ENCODE measurements around the gene SIDT1.

DNA sequence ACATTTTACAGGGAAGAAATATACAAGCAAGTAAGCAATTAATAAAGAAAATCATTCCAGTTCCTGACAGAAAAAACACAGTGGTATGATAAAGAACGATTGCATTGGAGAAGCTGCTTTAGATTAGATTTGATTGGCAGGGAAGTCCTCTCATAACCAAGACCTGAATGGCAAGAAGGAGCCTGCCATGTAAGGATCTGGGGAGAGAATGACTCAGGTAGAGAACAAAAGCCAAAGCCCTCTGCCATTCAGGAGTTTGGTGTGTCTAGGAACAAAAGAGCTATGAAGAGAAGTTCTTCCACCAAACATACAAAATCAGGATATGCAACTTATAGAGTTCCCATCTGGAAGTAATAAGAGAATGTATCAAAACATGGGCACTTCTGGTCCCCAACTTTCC is 57.6 kb downstream of the SIDT1 start:
- no peak for TF ChIP-seq NR2F2 (IDR thresholded peaks at IDR 0.05)
- TF ChIP-seq, protein P1, sequence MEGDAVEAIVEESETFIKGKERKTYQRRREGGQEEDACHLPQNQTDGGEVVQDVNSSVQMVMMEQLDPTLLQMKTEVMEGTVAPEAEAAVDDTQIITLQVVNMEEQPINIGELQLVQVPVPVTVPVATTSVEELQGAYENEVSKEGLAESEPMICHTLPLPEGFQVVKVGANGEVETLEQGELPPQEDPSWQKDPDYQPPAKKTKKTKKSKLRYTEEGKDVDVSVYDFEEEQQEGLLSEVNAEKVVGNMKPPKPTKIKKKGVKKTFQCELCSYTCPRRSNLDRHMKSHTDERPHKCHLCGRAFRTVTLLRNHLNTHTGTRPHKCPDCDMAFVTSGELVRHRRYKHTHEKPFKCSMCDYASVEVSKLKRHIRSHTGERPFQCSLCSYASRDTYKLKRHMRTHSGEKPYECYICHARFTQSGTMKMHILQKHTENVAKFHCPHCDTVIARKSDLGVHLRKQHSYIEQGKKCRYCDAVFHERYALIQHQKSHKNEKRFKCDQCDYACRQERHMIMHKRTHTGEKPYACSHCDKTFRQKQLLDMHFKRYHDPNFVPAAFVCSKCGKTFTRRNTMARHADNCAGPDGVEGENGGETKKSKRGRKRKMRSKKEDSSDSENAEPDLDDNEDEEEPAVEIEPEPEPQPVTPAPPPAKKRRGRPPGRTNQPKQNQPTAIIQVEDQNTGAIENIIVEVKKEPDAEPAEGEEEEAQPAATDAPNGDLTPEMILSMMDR (IDR thresholded peaks at IDR 0.05; ENCODE audit: low read depth, low read length, missing input control) = no peak
- no peak for TF ChIP-seq REST (IDR thresholded peaks at IDR 0.05)
- TF ChIP-seq RXRA (IDR thresholded peaks at IDR 0.05) = no peak
- TF ChIP-seq MAX (IDR thresholded peaks at IDR 0.05) = no peak
- no peak for TF ChIP-seq RAD21 (IDR thresholded peaks at IDR 0.05)
- no peak for TF ChIP-seq TAF1 (conservative IDR thresholded peaks at IDR 0.05)
- no peak for TF ChIP-seq JUND (IDR thresholded peaks at IDR 0.05)
- no peak for TF ChIP-seq GABPA (IDR thresholded peaks at IDR 0.05 in 1 of 2, conservative IDR thresholded peaks at IDR 0.05 in 1 of 2)
- no peak for TF ChIP-seq EGR1 (IDR thresholded peaks at IDR 0.05; ENCODE audit: low read depth in 2 of 2)
- TF ChIP-seq YY1 (IDR thresholded peaks at IDR 0.05) = no peak
- TF ChIP-seq FOXA1 (IDR thresholded peaks at IDR 0.05) = no peak
- TF ChIP-seq, protein P2, sequence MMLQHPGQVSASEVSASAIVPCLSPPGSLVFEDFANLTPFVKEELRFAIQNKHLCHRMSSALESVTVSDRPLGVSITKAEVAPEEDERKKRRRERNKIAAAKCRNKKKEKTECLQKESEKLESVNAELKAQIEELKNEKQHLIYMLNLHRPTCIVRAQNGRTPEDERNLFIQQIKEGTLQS (IDR thresholded peaks at IDR 0.05) = no peak

Data from liver (tissue), 3 donors.